ENCODE measurements around the gene GPR156. TPM values are rescaled to one million over a fixed set of nuclear protein-coding genes. Genes with fewer than 3 reads are reported as not detected.

The GPR156 gene
- total RNA-seq, 2 donors from 2014 or later = 0.46 to 3.0 TPM

DNA sequence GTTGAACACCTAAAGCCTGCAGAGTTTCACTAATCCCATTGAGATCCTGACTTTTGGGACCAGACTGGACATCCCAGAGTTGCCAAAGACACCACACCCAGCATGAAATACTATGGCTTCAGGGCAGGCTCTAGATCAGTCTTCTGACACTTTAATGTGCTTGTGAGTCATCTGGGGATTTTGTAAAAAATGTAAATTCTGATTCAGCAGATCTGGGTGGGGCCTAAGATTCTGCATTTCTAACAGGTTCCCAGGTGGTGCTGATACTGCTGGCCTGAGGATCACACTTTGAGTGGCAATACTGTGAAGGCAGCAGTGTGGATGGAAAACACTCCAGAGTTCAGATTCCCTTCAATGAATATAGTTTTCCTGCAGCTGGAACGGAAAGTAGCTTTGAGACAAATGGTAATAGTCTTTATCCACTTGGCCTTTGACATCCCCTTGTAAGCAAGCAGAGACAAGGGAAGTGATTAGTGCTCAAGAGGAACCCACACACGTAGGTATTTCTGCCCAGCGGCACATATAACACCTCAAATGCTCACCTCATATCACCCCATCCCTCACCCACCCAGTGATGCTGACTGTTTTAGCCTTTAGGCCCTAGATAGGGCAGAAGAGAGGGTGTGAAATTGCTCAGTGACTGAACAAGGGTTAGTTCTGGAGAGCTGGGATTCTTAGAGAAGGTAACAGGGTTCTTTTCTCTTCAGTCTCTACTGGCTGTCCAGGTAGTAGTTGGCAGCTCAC is 139.3 kb downstream of the GPR156 start:
- TF ChIP-seq, protein P1, sequence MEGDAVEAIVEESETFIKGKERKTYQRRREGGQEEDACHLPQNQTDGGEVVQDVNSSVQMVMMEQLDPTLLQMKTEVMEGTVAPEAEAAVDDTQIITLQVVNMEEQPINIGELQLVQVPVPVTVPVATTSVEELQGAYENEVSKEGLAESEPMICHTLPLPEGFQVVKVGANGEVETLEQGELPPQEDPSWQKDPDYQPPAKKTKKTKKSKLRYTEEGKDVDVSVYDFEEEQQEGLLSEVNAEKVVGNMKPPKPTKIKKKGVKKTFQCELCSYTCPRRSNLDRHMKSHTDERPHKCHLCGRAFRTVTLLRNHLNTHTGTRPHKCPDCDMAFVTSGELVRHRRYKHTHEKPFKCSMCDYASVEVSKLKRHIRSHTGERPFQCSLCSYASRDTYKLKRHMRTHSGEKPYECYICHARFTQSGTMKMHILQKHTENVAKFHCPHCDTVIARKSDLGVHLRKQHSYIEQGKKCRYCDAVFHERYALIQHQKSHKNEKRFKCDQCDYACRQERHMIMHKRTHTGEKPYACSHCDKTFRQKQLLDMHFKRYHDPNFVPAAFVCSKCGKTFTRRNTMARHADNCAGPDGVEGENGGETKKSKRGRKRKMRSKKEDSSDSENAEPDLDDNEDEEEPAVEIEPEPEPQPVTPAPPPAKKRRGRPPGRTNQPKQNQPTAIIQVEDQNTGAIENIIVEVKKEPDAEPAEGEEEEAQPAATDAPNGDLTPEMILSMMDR (IDR thresholded peaks at IDR 0.05) = no peak
- TF ChIP-seq POLR2AphosphoS5 (IDR thresholded peaks at IDR 0.05) (no peak), POLR2A (IDR thresholded peaks at IDR 0.05) (no peak)
- no peaks in the 10 kb centered on the region for H3K36me3 ChIP-seq
- H3K27me3 ChIP-seq (replicated peaks; ENCODE audit: insufficient read depth) = no peaks in the 10 kb centered on the region
- H3K4me1 ChIP-seq (replicated peaks) = peaks cover 9% of the 10 kb centered on the region
- H3K4me3 ChIP-seq = no peak overlapping the region
- intact Hi-C loops (cut with DNase I) = no loop called here
- no peak overlapping the region for H3K27ac ChIP-seq
- H3K9me3 ChIP-seq = no peaks in the 10 kb centered on the region
- no peak for DNase-seq (ENCODE audit: low spot score)
- 75% methylated on average over 3 of the region's 3 CpGs for WGBS

- 39% methylated on average over 4 of the region's 4 CpGs for WGBS
- Histone ChIP-seq H3K4me1 (replicated peaks) (peaks cover 9% of the 10 kb centered on the region), H3K27ac (no peak overlapping the region), H3K4me3 (no peak overlapping the region), H3K27me3 (replicated peaks; ENCODE audit: insufficient read depth) (no peaks in the 10 kb centered on the region), H3K9me3 (no peaks in the 10 kb centered on the region), H3K36me3 (no peaks in the 10 kb centered on the region)
- intact Hi-C loops (cut with DNase I) = no loop called here
- TF ChIP-seq POLR2A (IDR thresholded peaks at IDR 0.05) (no peak), POLR2AphosphoS5 (IDR thresholded peaks at IDR 0.05) (no peak)
- TF ChIP-seq, protein P1 (IDR thresholded peaks at IDR 0.05) = no peak
- DNase-seq (ENCODE audit: low spot score) = no peak
These were observed 140.8 kb downstream of the GPR156 start for GRCh38 chr3:120144267-120144666.

GRCh38 chr3:120143676-120144075 is 141.3 kb downstream of the GPR156 start:
- no peak for DNase-seq (ENCODE audit: low spot score)
- H3K9me3 ChIP-seq = no peaks in the 10 kb centered on the region
- 94% methylated on average over 2 of the region's 2 CpGs for WGBS
- intact Hi-C loops (cut with DNase I) = no loop called here
- peaks cover 9% of the 10 kb centered on the region for H3K4me1 ChIP-seq (replicated peaks)
- no peaks in the 10 kb centered on the region for H3K36me3 ChIP-seq
- TF ChIP-seq, protein P1 (IDR thresholded peaks at IDR 0.05) = no peak
- TF ChIP-seq POLR2A (IDR thresholded peaks at IDR 0.05) (no peak), POLR2AphosphoS5 (IDR thresholded peaks at IDR 0.05) (no peak)
- no peaks in the 10 kb centered on the region for H3K27me3 ChIP-seq (replicated peaks; ENCODE audit: insufficient read depth)
- H3K27ac ChIP-seq = no peak overlapping the region
- no peak overlapping the region for H3K4me3 ChIP-seq

GRCh38 chr3:120142236-120142635 is 142.8 kb downstream of the GPR156 start:
- Histone ChIP-seq H3K27me3 (replicated peaks; ENCODE audit: insufficient read depth) (no peaks in the 10 kb centered on the region), H3K4me1 (replicated peaks) (no peaks in the 10 kb centered on the region), H3K9me3 (no peaks in the 10 kb centered on the region), H3K27ac (no peak overlapping the region), H3K36me3 (no peaks in the 10 kb centered on the region), H3K4me3 (no peak overlapping the region)
- intact Hi-C loops (cut with DNase I) = no loop called here
- WGBS = 92% methylated on average over 4 of the region's 4 CpGs
- no peak for TF ChIP-seq POLR2AphosphoS5 (IDR thresholded peaks at IDR 0.05)
- TF ChIP-seq, protein P1 (IDR thresholded peaks at IDR 0.05) = no peak
- TF ChIP-seq POLR2A (IDR thresholded peaks at IDR 0.05) = no peak
- no peak for DNase-seq (ENCODE audit: low spot score)
